SW 1271 (cell line): Measurements from ENCODE around the gene LRRC3B.

Experiments
- DNase-seq, 2 experiments: peaks; one replicate each; lab custom pipeline; 2025; lab: John Stamatoyannopoulos, UW

Gene LRRC3B

DNA sequence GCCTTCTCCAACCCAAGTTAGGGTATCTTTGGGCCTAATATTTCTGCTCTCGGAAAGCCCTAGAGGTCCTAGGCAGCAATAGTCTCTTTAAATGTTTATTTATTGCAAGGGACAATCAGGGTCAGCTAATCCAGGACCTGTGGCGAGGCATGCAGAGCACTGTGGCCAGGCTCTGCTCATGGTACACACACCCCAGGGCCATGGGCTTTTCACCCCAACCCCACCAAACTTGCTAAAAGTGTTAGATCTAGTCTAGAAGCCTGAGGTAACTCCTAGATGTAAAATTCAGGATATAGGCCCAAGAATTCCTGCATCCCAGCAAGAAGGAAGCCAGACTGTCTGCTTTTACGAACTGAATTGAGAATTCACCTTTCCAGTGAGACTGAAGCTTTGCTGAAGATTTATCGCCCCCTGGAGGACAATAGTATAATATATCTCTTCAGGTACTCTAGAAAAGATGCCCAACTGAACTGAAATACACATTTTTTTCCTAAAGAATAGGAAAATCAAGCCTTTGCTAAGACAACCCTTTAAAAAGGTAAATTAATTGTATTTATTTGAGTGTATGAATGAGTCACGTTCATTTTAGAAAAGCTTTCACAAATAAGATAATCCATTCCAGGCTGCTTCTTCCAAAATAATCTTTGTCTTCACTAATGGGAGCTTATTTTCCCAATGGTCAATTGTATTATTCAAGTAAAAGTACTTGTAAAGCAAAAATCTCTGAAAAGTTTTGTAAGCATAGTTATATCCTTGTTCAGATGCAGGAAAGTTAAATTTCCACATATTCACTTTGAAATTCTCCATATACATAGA lies 89.8 kb downstream of the LRRC3B start:
- DNase-seq, result peak; percentile 6 to 29

DNA sequence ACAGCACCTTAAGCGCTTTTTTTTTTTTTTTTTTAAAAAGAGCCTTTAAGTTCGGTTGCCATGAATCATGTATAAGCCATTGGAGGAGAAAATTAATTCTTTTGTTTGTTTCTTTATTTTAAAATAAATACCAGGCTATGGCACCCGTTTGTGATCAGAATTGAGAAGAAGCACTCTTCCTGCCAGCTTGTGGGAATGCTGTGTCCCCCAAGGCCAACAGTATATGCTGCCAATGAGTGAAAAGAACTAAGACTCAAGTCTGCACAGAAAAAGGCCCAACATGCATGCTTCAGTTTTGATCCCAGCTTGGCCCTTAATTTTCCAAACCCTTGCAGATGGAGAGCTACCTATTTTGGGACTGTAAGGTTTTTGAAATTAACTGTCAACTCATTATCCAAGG lies 90.5 kb downstream of the LRRC3B start:
- no peak for DNase-seq

DNA sequence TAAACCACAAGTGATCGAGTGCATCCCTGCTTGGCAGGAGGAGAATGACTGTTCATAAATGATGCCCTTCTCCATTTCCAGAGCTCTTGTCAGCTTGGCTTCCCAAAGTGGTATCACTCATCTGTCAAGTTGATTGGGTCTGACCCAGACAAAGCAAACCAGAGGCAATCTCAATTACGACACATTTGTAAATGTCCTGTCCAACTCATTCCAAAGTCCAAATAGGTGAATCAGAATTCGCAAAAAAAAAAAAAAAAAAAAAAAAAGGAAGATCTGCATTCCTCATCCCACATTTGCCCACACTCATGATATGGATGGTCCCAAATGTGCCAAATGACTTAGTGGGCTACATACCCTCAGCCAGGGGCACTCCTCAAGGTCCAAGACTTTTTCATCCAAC lies 91.9 kb downstream of the LRRC3B start:
- DNase-seq, result no peak

DNA sequence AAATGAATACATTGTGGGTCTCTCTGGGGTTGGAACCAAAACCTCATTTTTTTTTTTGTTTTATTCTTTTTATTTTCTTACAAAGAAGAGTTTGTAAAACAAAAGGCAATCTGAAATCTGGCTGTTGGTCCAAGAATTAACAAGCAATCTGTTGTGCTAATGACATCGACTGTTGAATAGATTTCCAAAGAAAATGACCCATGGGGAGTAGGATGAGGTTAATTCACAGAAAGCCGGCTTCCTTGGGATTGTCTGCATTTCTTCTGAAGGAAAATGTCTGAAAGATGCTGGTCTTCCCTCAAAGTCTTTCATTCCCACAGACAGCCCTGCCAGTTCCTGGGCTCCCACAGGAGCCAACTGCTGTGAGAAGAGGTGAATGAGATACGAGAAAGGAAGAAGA lies 92.9 kb downstream of the LRRC3B start:
- DNase-seq, result no peak

DNA sequence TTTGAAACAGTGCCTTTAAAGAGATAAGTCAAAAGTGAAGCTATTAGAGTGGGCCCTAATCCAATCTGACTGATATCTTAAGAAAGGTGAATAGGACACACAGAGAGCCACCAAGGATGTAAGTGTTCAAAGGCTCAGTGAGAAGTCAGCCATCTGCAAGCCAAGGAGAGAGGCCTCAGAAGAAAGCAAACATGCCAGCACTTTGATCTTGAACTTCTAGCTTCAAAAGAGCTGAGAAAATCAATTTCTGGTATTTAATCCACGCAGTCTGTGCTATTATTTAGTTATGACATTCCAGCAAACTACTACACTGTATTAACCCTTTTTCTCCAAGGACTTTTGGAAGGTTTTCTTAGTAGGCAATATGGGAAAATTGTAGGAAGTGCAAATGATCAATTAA lies 95.7 kb downstream of the LRRC3B start:
- DNase-seq, result no peak

DNA sequence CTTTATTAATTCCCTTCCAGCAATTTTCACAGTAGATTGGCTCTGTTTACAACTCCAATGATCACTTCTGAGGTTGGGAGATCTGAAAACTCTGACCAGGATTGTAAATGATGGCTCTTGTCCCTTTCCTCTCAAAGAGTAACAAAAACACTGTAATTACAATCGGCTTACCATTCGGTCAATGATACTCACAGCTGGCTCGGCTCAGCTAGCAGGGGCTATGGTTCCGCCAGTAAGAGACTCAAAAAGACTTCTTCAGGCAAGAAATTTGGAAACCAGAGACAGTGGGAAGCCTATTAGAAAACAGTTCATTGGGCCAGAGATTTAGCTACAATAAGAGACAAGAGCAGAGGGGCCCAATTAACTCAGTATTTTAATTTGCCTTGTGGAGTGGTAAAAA lies 96.6 kb downstream of the LRRC3B start:
- DNase-seq, result no peak

DNA sequence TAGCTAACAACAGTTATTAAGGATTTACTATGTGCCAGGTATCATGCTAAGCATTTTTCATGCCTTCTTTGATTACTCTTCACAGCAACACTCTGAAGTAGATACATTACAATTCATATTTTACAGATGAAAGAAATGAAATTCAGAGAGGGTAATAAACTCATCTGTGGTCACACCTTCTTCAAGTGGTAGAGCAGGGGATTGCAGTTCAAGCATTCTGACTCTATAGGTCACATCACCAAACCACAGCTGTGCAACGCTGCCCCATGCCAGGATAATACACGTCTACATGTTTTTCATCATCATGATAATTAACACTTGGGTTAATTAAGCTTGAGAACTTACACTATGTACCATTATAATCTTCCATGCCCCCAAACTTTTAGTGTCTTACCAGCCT lies 98.5 kb downstream of the LRRC3B start:
- no peak for DNase-seq

DNA sequence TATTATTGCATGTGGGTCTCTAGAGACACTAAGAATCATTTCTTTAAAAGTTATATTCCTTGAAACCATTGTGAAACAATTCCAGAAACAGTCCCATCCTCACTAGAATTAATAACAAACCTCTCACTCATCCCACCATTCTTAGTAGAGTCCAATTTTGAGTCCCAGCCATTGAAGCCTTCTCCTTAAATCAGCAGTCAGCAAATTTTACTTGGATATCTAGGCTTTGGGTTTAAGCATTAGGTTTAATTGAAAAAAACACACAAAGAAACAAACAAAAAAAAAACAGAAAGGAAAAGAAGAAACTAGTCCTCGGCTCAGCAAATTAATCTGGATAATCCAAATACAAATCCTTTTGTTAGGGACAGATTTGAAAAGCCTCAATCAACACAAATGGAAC lies 109.3 kb downstream of the LRRC3B start:
- no peak for DNase-seq

DNA sequence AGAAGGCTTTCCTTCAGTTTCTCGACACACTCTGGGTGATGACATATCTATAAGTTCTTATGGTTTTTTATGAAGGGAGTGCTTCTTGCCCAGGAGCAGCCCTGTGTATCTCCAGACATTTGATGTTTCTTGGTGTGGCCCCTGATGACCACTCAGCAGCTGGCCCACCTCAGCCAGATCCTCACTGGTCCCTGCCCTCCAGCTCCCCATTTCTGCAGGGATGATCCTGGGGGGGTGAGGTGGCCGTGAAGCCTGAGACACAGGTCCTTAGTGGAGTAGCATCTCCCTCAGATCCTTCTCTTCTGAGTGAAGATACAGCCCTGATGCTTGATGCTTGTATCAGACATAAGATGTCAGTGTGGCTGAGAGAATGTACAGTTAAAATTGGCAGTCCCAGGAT lies 127.7 kb downstream of the LRRC3B start:
- no peak for DNase-seq

DNA sequence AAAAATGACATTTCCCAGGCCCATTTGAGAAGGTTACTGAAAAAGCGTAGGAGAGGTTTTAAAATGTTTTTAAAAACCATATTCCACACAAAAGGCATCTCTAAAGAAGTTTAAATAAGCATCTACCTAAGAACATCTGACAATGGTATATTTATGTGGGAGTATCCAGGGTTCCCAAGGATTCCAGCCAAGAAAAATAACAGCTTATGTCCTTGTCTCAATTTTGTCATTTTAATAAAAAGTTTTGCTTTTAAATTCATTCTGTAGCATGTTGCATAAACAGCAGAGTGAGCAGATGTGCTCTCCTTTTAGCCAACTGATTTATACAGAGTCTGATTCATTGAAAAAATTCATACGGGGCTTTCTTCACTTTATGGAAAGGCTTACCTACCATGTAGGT lies 129.9 kb downstream of the LRRC3B start:
- DNase-seq, result no peak

DNA sequence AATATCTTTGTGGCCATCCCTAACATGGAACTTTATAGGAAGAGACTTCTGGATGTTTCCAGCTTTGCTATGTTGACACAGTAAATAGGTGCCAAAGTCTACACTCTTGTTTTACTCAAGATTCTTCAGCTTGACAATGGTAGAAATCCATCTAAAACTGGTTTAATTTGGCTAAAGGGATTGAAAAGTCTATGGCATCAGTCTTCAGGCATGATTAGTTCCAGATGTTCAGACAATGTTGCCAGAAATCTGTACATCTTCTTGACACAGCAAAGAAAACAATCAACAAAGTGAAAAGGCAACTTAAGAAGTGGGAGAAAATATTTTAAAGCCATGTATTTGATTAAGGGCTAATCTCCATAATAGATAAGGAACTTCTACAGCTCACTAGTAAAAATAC lies 130.5 kb downstream of the LRRC3B start:
- no peak for DNase-seq

DNA sequence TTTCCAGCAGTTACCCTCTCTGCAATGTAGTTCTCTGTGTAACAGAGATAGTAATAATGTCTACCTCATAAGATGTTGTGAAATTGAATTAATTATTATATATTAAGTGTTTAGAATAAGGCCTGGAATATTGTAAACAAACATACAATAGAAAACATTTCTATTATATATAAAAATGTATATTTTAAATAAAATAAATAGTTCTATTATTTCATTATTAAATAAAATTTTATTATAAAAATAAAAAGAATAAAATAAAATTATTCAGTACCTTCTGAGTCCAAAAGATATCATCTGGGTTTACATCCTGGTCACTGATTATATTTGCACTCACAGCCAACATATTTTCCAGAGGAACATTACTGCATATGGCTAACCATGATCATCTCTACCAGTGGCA lies 135.4 kb downstream of the LRRC3B start:
- DNase-seq, result no peak
